ENCODE results near the gene LINGO1.
A peak's percentile ranks its signal among the peaks of the same experiment; 100 is the strongest.

LINGO1 gene

DNA sequence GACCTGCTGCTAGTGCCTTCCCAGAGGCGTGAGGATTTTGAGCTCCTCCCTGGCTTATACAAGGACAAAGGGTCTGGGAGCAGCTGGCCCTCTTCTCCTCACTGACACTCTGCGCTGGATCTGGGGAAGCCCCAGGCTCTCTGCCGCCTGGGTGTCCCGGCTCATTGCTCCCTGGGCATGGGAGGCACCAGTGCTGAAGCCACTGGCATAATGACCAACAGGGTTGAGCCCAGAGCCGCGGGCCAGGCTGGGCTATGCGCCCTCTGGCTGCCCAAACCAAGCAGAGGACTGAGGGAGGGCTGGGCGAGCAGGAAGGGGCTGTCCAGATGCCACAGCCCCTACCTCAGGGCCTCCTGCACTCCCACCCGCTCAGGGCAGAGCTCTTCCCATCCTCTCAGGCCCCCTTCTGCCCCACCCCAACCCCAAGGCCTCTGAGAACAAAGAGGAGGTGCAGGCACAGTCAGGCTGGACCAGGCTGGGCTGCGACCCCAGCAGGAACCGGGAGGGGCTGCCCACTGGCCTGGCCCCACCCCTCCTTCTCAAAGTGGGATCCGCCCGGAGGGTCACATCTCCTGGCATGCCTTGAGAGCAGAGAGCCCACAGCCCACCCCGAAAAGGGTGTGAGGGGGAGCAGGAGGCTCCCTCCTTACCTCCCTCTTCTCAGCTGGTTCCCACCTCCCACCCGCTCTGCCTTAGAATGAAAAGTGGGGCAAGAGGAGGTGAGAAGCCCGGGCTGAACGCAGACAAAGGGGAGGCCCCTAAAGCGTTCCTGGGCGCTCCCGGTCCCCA lies 1.6 kb downstream of the LINGO1 start:
- DNase-seq = no peak

DNA sequence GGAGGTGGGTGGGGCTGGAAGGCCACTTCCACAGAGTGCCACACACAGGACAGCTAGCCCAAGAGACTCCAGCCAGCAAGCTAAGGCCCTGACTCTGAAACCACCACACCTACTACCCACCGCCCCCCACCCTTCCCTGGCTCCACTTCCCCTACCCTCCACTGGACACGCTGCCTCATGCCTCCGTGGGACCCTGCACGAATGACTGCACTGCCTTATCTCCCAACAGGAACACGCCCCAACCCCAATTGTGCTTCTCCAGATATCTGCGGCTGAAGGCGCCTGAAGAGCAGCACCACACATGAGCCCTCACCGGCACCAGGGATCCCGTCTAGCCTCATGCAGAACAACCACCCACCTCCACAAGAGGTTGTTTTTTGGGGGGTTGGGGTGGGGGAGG lies 2.7 kb downstream of the LINGO1 start:
- DNase-seq = no peak

DNA sequence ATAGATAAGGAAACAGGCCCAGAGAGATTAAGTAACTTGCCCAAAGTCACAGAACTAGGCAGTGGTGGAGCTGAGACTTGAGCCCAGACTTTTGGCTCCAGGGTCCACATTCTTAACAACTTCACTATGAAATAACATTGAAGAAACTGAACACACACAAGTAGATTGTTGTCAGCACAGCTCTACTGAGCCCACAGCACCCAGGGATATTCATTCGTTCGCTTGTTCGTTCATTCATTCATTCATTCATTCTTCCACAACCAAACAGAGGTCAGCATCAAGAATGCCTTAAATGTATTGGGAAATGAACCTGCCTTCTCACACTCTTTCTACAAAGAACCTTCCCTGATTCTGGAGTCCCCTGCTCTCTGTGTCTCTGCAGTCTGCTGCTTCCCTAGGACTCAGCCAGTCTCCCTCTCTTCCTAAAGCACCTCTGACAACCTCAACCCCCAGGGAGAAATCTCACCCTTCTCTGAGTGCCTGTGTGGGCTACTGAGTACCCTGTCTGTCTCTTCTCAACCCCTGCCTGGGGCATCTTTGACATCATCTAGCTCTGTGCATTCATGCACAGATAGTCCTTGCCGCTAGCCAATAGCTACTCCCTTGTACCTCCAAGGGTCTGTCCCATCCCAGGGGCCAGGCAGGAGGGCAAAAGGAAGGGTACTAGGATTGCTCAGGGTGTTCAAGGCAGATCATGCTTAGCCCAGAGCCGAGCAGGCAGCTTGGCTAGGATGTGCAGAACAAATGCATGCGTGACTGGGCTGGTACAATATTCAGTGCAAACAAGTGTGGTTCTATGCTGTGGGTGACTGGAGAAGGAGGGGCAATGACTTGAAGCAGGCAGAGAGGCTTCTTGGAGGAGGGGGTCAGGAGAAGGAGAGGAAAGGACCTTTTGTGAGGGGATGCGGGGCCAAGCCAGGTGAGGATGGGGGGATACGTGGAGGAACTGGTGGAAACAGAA lies 3.4 kb downstream of the LINGO1 start:
- no peak for DNase-seq

DNA sequence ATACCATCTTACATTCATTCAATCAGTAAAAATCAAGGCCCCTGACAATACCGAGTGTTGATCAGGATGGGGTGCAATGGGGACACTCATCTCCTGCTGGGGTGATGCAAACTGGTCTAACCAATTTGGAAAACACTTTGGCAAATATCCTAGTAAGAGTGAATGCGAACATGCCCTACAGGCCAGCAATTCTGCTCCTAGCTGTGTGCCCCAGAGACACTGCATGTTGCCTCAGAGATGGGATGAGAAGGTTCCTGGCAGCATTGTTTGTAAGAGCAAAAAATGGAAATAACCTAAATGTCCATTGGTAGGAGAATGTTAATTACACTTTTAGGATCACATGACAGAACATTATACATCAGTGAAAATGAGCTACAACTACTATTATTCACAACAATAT lies 4.7 kb downstream of the LINGO1 start:
- DNase-seq = no peak

DNA sequence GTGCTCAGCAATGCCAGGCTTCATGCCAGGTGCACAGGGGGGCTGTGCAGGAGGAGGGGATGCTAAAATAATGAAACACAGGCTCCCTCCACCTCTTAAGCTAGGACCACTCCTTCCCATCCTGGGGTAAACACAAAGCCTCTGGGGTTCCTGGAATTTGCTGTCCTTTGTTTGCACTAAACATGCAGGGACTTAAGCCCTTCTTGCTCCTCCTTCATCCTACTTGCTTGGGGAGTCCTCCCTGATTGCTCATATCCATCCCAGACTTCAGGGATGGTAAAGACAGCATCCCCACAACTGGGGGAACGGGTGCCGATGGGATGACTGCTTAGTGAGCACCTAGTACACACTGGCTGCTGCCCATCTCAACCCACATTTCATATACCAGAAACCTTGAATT lies 5.1 kb downstream of the LINGO1 start:
- DNase-seq = no peak

DNA sequence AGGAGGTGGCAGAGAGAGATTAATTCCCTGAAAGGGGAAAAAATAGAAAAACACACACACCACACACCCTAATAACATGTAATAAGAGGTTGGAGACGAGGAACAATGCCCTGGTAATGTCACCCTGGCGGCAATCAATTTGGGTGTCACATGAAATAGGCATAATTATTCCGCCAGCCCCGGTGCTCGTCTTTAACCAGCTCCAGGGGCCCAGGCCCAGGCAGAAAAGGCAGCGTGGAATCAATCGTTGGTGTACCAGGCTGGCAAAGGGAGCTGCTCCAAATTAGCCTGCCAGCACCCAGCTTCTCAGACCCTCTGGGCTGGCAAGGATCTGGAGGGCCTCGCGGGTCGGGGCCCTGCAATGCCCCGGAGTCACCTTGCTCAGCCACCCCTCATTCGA lies 5.6 kb downstream of the LINGO1 start:
- peak; percentile 39 for DNase-seq

DNA sequence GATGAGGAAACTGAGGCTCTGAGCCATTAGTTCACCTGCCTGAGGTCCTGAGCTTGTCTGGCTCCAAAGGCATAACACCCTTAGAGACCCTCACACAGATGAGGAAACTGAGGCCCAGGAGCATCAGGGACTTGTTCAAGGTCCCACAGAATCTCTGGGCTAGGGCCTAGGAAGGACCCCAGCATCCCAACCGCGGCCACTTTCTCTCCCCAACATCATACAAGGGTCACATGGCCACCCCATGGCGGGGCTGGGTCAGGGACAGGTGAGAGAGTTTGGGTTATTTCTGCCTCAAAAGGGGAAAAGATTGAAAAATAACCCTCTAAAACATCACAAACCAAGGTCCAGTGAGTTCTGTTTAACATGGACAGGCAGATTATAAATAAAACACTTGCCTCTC lies 6.7 kb downstream of the LINGO1 start:
- DNase-seq = no peak

DNA sequence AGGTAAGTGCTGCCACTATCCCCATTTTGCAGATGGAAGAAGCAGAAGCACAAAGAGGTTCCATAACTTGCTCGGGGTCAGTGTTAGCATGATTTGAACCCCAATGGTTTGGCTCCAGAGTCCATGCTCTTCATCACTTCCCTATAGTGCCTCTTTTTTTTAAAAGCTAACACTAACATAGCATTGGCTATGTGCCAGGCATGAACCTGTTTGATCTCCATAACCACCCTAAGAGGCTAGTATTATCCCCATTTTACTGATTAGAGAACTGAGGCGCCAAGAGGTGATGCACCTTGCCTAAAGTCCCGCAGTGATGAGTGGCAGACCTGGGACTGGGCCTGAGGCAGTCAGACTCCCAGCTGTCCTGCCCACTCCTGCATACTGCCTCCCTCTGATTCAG lies 7.3 kb downstream of the LINGO1 start:
- DNase-seq = no peak

DNA sequence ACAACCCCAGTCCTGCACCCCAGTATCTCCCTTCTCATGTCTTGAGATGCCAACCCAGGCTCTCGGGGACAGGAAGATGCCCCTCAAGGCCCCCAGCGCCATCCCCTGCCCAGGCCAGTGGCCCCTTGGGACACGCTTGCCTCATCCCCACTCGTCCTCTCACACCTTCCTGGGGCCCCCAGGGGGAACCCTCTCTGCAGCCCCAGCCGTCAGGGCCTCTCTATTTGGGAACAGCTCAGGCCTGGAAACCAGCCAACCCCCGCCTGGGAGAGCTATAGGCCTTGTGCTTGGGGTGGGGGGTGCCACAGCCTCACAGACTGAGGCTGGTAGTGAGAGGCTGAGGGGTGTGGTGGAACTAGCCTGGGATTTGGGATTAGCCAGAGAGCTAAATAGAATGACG lies 7.8 kb downstream of the LINGO1 start:
- DNase-seq = no peak

DNA sequence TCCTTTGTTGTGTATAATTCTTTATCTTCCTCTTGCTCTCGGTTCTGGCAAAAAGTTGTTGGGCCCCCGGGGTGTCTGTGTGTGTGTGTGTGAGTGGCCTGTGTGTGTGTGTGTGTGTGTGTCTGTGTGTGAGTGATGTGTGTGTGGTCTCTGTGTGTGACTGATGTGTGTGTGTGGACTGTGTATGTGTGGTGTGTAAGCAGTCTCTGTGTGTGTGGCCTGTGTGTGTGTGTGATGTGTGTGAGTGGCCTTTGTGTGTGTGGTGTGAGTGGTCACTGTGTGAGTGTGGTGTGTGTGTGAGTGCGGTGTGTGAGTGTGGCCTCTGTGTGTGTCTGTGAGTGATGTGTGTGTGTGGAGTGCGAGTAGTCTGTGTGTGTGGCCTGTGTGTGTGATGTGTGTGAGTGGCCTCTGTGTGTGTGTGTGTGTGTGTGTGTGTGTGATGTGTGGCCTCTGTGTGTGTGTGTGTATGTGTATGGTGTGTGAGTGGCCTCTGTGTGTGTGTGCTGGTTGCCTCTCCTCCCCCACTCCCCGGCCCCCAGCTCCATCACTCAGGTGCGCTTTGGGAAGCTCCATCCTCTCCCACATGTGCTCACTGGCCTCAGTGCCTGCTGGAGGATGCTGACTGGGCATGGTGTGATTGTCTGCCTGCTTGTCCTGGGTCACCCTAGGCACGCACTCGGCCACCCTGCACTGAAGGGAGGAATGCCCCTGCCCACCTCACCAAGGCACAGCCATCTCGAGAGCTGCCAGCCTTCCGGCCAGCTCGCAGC lies 8.8 kb downstream of the LINGO1 start:
- no peak for DNase-seq

DNA sequence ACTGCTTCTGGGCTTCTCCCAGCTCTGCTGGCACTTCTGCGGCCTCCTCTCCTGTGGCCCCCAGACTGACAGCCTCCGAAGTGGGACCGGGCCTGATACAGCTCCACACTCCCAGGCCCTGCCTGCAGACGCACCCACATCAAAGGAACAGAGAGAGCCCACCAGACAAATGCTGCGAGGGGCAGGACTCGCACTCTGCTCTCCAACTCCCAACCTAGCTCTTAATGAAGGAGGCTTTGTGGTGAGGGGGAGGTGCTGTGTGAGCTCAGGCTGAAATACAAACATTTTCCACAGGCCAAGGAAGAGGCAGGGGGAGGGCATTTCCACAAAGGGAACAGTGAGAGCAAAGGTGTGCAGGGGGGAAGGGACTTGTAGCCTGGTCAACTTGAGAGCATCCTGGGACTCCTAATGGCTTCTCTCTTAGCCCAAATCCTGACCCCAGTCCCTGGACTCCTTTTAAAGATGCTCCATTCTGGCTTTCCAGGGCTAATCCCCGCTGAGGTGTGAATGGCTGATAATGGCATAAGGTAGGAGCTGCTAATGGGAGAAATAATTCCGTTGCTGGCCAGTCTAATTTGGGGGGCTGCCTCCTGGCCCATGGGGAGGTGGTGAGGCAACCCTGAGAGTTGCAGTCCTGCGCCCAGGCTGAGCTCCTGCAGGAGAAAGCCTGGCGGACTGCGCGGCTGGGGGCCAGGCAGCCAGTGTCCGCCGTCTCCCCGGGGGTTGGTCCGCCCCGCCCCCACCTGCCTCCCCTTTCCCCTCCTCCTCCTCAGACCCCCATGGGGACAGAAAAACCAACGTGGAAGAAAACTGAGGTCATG lies 9.6 kb downstream of the LINGO1 start:
- DNase-seq = no peak

DNA sequence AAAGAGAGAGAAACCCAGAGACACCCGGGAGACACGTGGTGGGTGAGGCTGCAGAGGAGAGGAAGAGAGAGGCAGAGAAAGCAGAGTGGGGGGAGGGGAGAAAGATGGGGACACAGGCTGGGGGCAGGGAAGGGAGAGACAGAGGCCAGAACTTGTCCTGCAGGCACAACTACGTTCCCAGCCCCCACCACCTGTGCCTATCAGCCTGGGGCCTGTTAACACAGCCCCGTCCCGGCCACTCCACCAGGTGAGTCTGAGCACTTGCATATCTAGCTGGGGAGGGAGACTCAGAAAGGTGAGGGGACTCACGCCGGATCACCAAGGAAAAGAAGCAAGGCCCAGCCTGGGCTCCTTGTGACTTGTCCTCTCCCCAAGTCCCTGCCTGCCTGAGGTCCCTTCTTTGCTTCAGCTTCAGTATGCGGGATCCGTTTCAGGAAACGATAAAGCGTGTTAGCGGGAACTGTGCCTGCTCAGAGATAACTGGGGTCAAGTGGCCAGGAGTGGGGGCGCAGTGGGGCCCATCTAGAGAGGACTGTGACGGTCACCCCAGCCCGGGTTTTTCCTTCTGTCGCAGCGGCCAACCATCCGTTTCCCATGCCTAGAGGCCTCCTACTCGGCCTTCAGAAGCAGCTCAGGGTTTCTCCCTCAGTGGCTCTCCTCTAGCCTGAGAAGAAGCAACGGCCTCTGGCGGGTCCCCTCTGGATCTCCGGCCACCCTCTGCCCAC lies 10.3 kb downstream of the LINGO1 start:
- no peak for DNase-seq

DNA sequence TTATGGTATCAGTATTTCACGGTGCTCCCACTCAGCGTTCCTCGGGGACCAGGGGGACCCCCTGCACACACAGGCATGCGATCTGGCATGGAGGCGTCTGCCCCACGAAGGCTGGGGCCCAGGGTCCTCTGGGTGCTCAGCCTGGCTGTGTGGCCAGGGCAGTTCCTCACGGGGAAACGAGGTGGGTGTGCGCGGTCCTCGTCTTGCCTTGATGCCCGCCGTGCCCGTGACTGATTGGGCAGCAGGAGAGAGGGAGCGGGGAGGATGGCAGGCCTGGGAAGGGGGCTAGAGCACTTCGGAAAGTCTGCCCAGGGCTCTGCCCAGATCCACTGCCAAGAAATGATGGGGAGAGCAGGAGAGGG lies 10.9 kb downstream of the LINGO1 start:
- DNase-seq = no peak

DNA sequence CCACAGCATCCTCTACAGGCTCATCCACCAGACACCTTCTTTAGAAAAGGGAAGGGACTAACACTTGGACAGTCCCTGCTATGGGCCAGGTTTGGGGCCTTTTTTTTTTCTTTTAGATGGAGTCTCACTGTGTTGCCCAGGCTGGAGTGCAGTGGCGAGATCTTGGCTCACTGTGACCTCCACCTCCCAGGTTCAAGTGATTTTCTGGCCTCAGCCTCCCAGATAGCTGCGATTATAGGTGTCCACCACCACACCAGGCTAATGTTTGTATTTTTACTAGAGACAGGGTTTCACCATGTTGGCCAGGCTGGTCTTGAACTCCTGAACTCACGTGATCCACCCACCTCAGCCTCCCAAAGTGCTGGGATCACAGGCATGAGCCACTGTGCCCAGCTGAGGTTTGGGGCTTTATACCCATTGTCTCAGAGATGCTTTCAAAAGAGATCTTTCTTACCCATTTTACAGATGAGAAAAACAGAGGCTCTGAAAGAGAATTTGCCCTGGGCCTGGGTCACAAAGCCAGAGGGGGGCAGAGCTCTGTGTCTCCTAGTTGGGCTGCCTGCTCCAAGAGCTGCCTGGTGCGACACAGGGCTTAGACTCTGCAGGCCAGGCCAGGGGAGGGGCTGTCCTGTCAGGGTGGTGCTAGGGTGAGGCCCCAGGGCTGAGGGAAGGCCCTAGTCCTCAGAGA lies 11.6 kb downstream of the LINGO1 start:
- DNase-seq = no peak

DNA sequence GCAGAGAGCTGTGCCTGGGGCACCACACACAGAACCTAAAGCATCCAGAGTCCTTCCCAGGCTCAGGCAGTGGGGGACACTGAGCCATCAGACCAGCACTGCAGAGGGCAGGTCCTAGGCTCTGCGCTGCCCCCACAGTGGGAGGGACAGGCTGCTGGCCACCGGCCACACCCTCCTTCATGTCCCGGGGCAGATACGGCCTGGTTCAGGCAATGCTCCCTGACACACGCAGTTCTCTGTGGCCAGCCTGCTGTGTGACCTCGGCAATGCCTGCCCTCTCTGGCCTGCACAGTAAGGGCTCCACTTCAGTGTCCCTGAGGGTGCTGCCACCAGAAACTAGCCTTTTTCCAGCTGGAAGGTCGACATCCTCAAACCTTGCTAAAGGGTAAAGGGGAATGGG lies 12.4 kb downstream of the LINGO1 start:
- DNase-seq = no peak

DNA sequence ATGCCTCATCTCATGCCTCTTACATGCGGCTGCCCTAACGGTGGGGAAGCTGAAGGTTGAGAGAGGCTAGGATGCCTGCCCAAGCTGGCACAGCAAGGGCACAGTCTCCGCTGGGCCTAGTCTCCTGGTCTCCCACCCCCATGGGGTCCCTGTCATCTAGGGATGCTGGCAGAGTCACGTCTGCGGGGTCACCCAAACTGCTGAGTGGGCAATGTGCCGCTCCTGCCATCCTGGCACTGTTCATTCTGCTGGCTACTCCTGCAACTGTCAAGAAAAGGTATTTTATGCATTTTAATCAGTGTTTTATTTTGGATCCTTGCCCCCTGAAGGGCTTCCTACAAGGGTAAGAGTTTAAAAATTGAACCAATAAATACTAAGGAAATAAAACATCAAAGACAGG lies 12.8 kb downstream of the LINGO1 start:
- no peak for DNase-seq

DNA sequence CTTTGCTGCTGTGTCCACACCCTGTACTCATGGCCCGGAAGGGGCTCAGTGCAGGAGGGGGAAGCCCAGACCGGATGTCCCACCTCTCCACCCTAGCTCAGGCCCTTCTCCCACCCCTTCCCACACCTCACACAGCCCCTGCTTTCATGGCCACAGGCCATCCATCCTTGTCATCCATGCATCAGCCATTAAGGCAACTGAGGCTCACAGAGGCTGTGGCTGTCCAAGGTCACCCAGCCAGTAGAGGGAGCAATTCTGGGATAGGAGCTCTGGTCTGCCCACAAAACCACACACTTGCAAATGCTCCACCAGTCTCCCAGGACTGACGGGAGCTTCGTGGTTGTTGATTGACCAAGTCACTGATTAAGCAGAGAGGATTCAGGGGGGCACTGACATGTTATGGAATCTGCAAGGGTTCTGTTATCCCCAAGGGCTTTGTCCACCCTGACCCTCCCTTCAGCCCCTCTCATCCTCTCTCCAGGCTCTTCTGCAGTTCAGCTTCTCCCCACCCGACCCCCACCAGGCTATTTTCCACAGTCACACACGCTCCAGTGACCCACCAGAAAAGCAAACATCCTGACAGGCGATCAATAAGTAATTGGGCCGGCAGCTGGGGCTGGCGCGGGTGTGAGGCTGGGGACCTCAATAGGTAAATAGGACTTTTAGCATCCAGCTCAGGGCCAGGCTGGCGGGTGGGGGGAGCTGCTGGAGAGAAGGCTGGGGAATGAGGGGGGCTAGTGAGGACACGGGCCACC lies 15.1 kb downstream of the LINGO1 start:
- DNase-seq = no peak

DNA sequence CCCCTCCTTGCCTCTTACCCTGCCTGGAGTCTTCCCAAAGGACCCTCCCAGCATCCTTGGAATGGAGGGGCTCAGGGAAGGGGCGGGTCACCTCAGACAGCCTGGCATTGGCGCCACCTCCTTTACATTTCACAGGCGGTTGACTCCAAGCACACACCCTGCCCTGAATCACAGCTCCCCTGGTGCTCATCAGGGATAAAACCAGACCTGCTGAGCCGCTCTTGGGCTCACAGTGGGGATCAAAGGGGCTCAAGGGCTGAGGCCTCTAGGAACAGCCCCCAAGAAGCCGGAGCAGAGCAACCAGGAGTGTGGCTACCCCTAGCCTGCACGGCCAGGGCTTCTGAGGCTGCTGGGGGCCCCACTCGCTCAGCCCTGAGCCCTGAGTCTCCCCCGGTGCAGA lies 16.6 kb downstream of the LINGO1 start:
- DNase-seq = no peak

DNA sequence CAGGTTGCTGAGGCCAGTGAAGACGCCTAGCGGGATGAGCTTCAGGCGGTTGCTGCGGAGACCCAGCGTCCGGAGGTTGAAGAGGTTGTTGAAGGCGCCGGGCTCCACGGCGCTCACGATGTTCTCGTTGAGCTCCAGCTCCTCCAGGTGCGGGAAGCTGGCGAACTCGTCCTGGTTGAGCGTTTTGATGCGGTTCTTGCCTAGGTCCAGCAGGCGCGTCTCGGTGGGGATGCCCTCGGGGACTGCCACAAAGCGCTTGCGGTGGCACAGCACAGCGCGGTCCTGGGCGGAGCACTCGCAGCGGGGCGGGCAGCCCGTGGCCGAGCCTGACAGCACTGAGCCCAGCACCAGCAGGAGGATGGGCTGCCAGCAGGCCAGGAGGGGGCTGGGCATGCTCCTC lies 17.2 kb downstream of the LINGO1 start:
- no peak for DNase-seq

DNA sequence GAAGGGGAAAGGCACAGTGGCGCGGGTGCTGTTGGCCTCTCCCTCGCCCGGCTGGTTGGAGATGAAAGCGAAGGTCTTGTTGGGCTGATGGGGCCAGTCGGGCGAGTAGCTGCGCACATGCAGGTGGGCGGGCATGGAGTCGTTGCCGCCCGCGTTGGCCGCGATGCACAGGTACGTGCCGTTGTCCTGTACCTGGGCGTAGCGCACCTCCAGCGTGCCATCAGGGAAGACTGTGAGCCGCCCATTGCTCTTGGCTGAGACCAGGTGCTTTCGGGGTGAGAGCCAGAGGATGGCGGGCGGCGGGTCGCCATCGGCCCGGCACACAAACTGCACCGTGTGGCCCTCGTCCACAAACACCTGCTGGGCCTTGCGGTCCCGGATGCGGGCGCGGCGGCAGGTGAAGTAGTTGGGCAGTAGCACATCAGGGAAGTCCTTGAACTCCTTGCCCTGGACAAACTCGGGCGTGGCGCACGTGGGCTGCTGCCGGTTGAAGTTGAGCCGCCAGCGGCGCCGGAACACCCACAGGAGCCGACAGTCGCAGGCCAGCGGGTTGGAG lies 18.4 kb downstream of the LINGO1 start:
- DNase-seq = no peak
